Measurements from ENCODE around the gene XIRP2.

XIRP2 gene

DNA sequence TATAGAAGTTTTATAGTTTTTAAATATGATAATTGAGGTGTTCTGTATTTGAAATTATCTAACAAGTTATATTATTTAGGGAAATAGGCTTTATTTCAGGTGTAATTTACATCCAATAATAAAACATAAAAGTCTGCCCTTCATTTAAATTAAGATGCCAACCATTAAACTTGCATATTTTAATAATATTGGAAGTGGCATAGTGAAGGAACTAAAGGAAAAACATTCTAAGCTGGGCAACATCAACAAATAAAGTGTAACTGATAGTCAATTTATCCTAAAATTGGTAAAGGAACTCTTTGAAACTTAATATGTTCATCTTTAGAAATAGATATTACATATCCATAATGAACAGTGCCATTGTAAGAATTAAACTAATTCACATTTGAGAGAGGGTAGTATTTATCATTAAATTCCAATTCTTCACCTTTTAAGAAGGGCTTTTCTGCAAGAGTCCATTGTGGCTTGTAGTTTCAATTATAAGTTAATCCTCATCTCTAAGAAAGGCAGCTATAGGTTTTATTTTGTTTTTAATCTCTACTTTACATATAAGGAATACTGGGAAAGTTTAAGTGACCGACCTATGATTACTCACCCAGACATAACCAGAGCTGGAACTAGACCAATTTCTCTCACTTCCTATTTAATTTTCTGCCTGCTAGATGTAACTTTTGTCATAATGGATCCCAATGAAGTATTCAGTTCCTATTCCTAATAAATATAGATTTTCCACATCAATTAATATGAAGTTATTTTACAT is 401.6 kb downstream of the XIRP2 start:
- in situ Hi-C loops (cut with MboI; ENCODE audit: low sequenced_read_pairs): no loop called here

DNA sequence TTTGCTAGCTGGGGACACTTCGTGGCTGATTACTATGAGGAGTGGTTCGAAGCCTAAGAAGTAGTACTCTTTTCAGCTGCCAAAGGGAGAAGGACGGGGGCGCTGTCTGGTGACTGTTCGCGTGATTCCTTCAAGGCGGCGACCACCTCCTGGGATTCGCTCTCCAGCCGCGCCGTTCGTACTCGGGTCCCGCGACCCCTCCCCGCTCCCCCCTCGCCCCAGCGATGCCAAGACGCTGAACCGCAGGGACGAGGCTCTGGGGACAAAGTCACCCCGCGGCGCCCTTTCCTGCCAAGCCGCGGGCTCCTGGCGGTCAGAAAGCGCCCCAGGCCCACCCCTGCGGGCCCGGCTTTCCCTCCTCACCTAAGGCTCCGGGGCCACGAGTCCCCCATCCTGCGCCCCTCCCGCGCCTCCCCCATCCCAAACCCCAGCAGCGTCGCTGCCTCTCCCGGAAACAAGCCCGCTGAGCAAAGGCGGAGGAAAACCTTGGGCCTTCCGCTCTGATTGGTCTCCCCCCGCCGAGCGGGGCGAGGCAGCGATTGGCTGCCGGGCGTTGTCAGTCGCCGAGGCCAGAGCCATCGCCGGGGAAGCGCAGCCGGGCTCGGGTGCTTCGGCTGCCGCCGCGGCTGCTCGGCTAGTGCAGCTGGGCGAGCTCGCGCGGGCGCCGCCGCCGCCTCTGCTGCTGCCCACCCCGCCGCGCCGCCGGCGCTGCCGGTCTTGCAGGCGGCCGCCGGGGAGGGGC is 404.3 kb downstream of the XIRP2 start, which contains the start of gene B3GALT1:
TSS of gene B3GALT1 (plus strand) at position 572 of the 742 bp plus-strand sequence.
- in situ Hi-C loops (cut with MboI; ENCODE audit: low sequenced_read_pairs): no loop called here

DNA sequence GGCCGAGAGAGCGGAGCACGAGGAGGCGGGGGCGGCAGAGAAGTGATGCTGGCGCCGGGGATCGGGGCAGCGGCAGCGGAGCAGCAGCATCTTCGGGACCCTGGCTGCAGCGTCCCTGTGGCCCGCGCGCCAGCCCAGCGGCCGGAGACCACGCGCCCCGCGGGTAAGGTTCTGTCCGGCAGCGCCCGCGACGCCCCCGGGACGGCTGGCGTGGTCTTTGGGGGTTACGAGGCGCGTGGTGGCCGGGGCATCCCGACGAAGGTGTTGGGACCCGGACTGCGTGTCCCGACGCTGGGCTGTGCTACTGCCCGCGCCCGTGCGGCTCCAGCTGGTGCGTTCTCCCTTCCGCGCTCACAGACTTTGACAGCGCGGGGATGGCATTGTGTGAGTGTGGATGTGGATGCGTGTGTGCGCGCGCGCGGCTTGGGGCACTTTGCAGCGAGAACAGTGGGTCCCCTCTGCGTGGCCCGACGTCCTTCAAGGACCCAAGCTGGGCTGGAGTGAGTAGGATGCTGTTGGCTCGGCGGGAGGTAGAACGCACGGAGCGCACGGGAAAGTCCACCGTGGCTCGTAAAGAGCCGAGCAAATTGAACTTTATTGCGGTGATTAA is 405.0 kb downstream of the XIRP2 start:
- in situ Hi-C loops (cut with MboI; ENCODE audit: low sequenced_read_pairs): no loop called here

DNA sequence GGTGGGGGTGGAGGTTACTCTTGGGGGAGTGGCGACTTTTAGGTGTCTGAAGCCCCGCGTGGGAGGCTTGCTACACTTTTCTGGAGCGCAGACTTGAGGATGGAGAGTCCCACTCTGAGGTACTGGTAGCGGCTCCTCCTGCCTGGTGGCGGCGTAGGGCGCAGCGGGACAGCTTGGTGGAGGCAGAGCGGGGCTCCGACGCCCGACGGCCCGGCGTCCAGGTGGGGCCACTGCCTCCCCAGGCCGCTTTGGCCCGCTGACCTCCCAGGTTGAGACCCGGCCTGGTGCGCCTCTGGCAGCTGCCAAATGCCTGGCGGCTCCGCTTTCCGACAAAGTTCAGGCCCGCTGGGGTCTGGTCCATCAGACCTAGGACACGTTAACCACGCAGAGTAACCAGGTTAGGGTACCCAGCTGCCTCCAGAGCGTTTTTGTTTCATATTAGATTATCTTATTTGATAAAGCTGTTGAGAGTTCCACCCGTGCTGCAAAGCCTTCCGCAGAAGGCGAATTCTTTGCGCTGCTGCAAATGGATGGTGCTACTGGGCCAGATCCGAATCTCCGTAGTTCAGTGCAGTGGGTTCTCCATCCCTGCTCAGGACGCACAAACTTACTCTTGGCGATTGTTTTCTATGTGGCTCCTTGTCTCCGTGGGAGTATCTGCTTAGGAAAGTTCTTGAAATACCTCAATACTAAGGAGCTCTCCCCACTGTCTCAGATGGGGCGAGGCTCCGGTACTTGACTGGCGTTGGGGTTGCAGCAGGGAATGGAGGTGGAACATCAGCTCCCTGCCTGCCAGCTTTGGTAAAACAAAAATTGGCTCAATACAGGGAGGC is 405.9 kb downstream of the XIRP2 start:
- in situ Hi-C loops (cut with MboI; ENCODE audit: low sequenced_read_pairs): no loop called here

DNA sequence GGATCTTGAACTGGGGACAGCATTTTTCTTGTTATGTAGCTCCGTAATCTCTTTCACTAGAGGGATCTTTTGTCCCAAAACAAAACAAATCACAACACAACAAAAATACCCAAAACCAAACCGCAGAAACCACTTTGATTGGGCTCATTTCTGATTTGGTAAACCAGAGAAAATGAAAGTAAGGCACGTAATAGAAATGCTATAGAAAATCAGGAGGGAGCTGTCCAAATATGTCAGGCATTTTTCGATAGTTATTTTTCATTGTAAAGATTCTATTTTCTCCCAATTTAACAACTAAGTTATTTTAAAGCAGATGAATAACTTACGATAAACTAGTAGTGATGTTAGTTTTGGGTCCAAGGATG is 406.5 kb downstream of the XIRP2 start:
- in situ Hi-C loops (cut with MboI; ENCODE audit: low sequenced_read_pairs): no loop called here

DNA sequence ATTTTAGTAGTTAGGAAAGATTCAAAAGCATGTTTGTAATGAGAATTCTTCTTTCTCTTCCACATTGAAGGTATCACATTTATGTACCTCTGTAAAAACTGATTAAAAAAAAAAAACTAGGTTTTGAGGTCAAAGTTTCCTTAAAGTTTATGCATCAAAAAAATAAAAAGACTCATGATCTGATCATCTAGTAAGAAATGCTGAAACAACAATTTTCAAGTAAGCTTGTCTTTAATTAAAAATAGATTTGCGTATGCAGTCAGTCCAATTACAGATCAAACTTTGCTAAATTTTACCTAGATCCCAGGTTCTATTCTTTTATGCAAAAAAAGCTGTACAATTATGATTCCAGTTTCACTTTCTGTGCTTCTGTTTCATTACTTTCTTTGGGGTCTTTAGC is 409.0 kb downstream of the XIRP2 start:
- in situ Hi-C loops (cut with MboI; ENCODE audit: low sequenced_read_pairs): no loop called here

DNA sequence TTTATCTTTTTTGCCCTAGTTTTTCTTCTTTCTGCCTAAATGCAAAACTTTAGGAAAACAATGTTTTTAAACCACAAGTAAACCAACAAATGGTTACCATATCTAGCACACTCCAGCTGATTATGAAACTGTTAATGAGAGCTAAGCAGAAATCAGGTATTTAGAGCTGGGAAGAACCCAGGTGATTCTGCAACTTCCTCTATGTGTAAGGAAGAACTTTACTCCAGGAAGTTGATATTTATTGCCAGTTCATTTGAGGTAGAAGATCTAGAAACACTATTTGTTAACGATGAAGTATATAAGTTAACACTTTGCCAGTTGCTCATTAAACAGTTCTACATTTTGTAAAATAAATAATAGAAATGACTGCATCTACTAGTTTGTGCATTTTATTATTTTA is 409.7 kb downstream of the XIRP2 start:
- in situ Hi-C loops (cut with MboI; ENCODE audit: low sequenced_read_pairs): no loop called here

Data from hTERT RPE-1 (cell line).